Breast epithelium (tissue), 4 donors: ENCODE data around the gene ZMYND8. TPM values are rescaled to one million over a fixed set of nuclear protein-coding genes. Genes with fewer than 3 reads are reported as not detected.
"Not testable (repeated sequence)": the region's sequence is repeated elsewhere in the genome, so short reads cannot be mapped to it uniquely, and the experiment has no call there.

Source experiments
- DNase-seq, 2 donors: peaks; one replicate each; pipeline ENCODE4 v3.0.0-alpha.2; 2019; ENCODE audit warnings: low spot score in 2 of 2
- H3K27ac ChIP-seq, 2 donors: fragments of 200-600 bp; sonication (generic) in 1 of 2; one replicate each; pipeline ENCODE4 v1.5.1; 2016 to 2019; ENCODE audit warnings: mild to moderate bottlenecking in 1 of 2
- H3K27me3 ChIP-seq, 2 donors: fragments of 200-600 bp; sonication (generic) in 1 of 2; one replicate each; pipeline versions ENCODE4 v1.5.1 to v1.6.0; 2017 to 2019; ENCODE audit warnings: control low read depth in 1 of 2, mild to moderate bottlenecking in 1 of 2
- H3K36me3 ChIP-seq: fragments of 200-600 bp; one replicate; pipeline ENCODE4 v1.5.1; 2019
- H3K4me1 ChIP-seq, 2 donors: fragments of 200-600 bp; sonication (generic); one replicate each; pipeline ENCODE4 v1.5.1; 2016 to 2019; ENCODE audit warnings: control low read depth in 1 of 2
- H3K4me3 ChIP-seq, 3 donors: fragments of 200-600 bp; sonication (generic); 1 replicate in 2 of 3; 2 replicates in 1 of 3; pipeline ENCODE4 v1.5.1; 2016 to 2019; ENCODE audit warnings: mild to moderate bottlenecking in 3 of 3, moderate library complexity in 2 of 3
- H3K9me3 ChIP-seq, 2 donors: fragments of 200-600 bp; sonication (generic) in 1 of 2; one replicate each; pipeline ENCODE4 v1.5.1; 2016 to 2019; ENCODE audit warnings: control low read depth in 1 of 2
- CTCF ChIP-seq, 3 donors: fragments of 450-650 bp; IDR thresholded peaks; one replicate each; pipeline ENCODE4 v1.5.1; 2016 to 2017; ENCODE audit warnings: antibody characterized with exemption in 3 of 3, mild to moderate bottlenecking in 3 of 3, moderate library complexity in 3 of 3
- POLR2A ChIP-seq: fragments of 450-650 bp; IDR thresholded peaks from one replicate; pipeline ENCODE4 v1.6.1; 2016; ENCODE audit warnings: antibody characterized with exemption, mild to moderate bottlenecking, moderate library complexity
- POLR2AphosphoS5 ChIP-seq, 3 donors: sonication (generic); formaldehyde crosslinking; IDR thresholded peaks; one replicate each; pipeline ENCODE4 v1.6.1; 2017; ENCODE audit warnings: antibody characterized with exemption in 3 of 3
- intact Hi-C: fragments of 100-400 bp; cut with DNase I; formaldehyde crosslinking; loops from one replicate; pipeline ENCODE4 v1.15.1; 2023; ENCODE audit warnings: low total_unique reads
- total RNA-seq, 3 donors: library from RNA; depleted of rRNA; stranded (reverse); fragments of >200 nt; gene quantifications; one replicate each; pipeline ENCODE4 v1.1.0, GENCODE V29; 2016

Gene ZMYND8
- total RNA-seq, 3 donors from 2014 or later, result 40.6 to 47.7 (median 41.4) TPM

GRCh38 chr20:47368301-47368700 is 11.8 kb upstream of the ZMYND8 start:
- DNase-seq, result no peak
- Histone ChIP-seq H3K9me3 (no peaks in the 10 kb centered on the region), H3K4me1 (no peaks in the 10 kb centered on the region), H3K36me3 (no peaks in the 10 kb centered on the region), H3K27ac (no peak overlapping the region), H3K4me3 (no peak overlapping the region), H3K27me3 (no peaks in the 10 kb centered on the region)
- intact Hi-C loops, result loop anchor here (5.0 kb wide), 1 partner anchor 56 kb away; no protein-coding TSS in a partner anchor
- TF ChIP-seq POLR2A (no peak), POLR2AphosphoS5 (IDR thresholded peaks at IDR 0.05) (no peak), CTCF (IDR thresholded peaks at IDR 0.05) (no peak)

GRCh38 chr20:47366301-47366700 is 9.8 kb upstream of the ZMYND8 start:
- intact Hi-C loops, result loop anchor here (5.0 kb wide), 1 partner anchor 54 kb away; no protein-coding TSS in a partner anchor

GRCh38 chr20:47365023-47365764 is 8.7 kb upstream of the ZMYND8 start:
- H3K4me1 ChIP-seq, result peaks cover 7 to 11% of the 10 kb centered on the region in 2 donors
- TF ChIP-seq POLR2A (no peak), POLR2AphosphoS5 (IDR thresholded peaks at IDR 0.05) (no peak), CTCF (IDR thresholded peaks at IDR 0.05) (no peak)
- no peak overlapping the region for H3K27ac ChIP-seq
- H3K36me3 ChIP-seq, result no peaks in the 10 kb centered on the region
- no peaks in the 10 kb centered on the region for H3K9me3 ChIP-seq
- H3K4me3 ChIP-seq, result no peak overlapping the region
- DNase-seq, result no peak
- intact Hi-C loops, result loop anchor here (5.0 kb wide), 1 partner anchor 53 kb away; no protein-coding TSS in a partner anchor
- H3K27me3 ChIP-seq, result no peaks in the 10 kb centered on the region

More at GRCh38 chr20:47366301-47366700, 9.8 kb upstream of the ZMYND8 start:
- not testable (repeated sequence) for H3K27ac ChIP-seq, DNase-seq, H3K36me3 ChIP-seq, H3K4me3 ChIP-seq, H3K4me1 ChIP-seq, H3K9me3 ChIP-seq, H3K27me3 ChIP-seq

GRCh38 chr20:47362361-47363219 is 6.1 kb upstream of the ZMYND8 start:
- DNase-seq, result no peak
- peak overlapping the region; percentile 77 to 99 for H3K27ac ChIP-seq
- TF ChIP-seq POLR2AphosphoS5 (IDR thresholded peaks at IDR 0.05), result no peak
- no peak for TF ChIP-seq CTCF (IDR thresholded peaks at IDR 0.05)
- TF ChIP-seq POLR2A, result no peak
- H3K4me3 ChIP-seq, result no peak overlapping the region
- no peaks in the 10 kb centered on the region for H3K9me3 ChIP-seq
- peaks cover 23 to 30% of the 10 kb centered on the region in 2 donors for H3K4me1 ChIP-seq
- no peaks in the 10 kb centered on the region for H3K27me3 ChIP-seq
- H3K36me3 ChIP-seq, result no peaks in the 10 kb centered on the region
- intact Hi-C loops, result no loop called here

GRCh38 chr20:47361057-47361915 is 4.8 kb upstream of the ZMYND8 start:
- intact Hi-C loops, result no loop called here
- Histone ChIP-seq H3K9me3 (no peaks in the 10 kb centered on the region), H3K4me3 (peak overlapping the region in 2 of 3 donors; percentile 33 to 62), H3K4me1 (peaks cover 31 to 43% of the 10 kb centered on the region in 2 donors), H3K27ac (peak overlapping the region; percentile 99 to 100), H3K27me3 (no peaks in the 10 kb centered on the region), H3K36me3 (no peaks in the 10 kb centered on the region)
- TF ChIP-seq POLR2AphosphoS5 (IDR thresholded peaks at IDR 0.05), result no peak
- peak; percentile 3 for TF ChIP-seq POLR2A
- TF ChIP-seq CTCF (IDR thresholded peaks at IDR 0.05), result peak in 1 of 3 donors; percentile 7
- DNase-seq, result no peak
